SIG-M5 treated with dmso at 0.1 percent for 504 hours (cell line): Measurements from ENCODE around the gene TSPYL4.
"Not testable (repeated sequence)": the region's sequence is repeated elsewhere in the genome, so short reads cannot be mapped to it uniquely, and the experiment has no call there.

ENCODE experiments used
- DNase-seq: peaks from one replicate; lab custom pipeline; 2025; ENCODE audit not compliant: unreplicated experiment; lab: John Stamatoyannopoulos, UW

TSPYL4 gene

DNA sequence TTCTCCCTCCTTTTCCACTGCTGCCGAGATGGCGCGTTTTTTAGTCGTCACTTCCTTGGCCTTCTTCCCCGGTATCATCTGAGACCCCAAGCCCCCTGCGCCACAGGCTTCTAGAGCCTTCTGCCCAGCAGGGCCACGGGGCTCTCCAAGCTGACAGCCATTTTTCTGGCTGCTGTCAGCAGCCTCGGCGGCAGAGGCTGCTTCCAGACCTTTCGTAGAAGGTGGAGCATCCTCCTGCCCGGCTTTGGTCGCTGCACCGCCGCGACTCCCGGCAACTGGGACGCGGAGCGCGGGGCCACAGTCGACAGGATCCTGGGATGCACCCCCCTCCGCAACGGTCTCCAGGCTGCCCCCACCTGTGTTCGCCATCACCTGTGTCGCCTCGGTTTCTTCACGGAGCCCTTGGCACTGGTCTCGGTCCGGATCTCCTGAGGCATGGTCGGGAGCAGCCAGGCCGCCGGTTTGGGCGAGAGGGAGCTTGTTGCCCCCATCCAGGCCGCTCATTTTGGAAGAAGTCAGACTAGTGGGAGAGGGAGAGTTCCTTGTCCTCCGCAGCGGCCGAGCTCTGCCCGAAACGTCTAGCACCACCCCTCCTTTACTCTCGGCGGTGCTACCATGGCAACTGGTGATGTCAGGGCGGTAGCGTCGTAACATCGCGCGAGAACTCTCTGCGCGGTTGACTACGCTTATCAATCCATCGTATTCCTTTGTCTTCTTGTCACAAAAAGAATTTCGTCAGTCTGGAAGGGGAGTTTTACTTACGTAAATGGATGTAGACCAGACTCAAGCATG, at the start of gene TSPYL4:
Gene TSPYL4, minus strand, starts transcription at position 571 of the 792 bp plus-strand sequence. Its CDS starts 67 bp downstream, at position 504.
- DNase-seq = peak; percentile 89

- DNase-seq = no peak
Measured at GRCh38 chr6:116301104-116301503, 47.2 kb upstream of the TSPYL4 start.

DNA sequence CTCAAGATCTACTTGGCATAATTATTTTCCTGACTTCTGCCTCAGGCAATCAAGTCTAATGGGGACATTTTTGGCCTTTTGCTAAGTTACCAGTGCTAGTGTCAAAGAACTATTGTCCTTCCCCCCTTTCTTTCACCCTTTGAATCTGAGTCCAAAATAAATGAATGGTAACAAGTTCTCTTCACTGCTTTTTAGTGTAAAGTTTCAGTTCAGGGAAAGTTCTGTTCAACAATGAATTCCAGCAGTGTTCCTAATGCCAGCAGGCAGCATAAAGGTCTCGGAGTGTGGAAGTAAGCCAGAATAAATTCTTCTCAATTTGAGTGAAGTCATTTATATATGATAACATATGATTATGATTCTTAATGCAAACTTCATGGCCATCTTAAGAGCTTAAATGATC, 46.7 kb upstream of the TSPYL4 start:
- DNase-seq = no peak

DNA sequence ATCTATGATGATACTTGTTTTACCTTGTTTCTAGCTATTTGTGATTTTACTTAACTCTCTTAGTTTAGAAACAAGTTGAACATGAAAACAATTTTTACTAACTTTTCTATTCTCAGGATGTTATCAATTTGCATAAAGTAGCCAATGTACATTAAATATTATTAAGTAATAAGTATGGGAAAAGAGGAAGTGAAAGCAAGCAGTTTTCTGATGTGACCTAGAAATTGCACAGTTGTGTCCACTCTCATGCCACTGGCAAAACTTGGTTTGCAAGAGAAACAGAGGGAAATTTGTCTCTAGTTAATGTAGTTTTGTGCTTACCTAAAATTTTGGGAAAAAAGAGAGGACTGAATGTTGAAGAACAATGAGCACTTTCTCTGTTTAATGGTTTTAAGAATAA, 45.1 kb upstream of the TSPYL4 start:
- no peak for DNase-seq

DNA sequence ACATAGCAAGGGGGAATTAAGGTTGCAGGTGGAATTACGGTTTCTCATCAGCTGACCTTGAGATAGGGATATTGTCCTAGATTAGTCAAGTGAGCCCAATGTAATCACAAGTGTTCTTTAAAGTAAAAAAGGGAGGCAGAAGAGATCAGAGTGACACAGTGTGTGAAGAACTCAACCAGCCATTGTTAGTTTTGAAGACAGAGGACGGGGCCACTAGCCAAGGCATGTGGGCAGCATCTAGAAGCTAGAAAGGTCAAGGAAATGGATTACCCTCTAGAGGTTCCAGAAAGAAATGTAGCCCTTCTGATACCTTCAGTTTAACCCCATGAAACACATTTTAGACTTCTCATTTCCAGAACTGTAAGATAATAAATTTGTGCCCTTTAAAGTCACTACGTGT, 44.4 kb upstream of the TSPYL4 start:
- DNase-seq = no peak

GRCh38 chr6:116292553-116292952, 38.7 kb upstream of the TSPYL4 start:
- DNase-seq = no peak

GRCh38 chr6:116291701-116292396, 38.0 kb upstream of the TSPYL4 start:
- DNase-seq = no peak

GRCh38 chr6:116290799-116291198, 36.9 kb upstream of the TSPYL4 start:
- DNase-seq = no peak

GRCh38 chr6:116289876-116290275, 36.0 kb upstream of the TSPYL4 start:
- DNase-seq = no peak

DNA sequence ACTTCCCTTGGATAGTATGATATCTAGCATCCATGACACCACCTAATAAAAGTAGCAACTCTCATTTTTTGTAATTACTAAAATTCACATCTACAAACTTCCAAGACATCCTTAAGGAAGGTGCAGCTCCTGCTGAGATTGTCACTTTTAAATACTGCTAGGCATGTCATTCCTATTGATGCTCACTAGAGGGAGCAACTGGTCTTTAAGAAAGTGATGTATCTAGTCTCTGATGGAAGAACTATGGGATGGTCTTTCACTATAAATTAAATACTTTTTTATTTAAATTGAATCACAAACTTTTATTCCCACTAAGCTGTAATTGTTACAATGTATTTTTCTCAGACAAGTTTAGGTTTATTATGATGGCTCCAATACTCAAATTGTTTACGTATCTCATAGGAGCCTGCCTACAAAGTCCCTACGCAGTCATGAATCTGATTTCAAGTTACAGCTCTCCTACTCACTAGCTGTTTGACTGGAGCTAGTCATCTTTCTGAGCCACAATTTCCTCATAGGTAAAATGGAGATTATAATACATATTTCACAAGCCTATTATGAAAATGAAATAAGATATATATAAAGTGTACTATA, 33.9 kb upstream of the TSPYL4 start:
- peak; percentile 65 for DNase-seq

DNA sequence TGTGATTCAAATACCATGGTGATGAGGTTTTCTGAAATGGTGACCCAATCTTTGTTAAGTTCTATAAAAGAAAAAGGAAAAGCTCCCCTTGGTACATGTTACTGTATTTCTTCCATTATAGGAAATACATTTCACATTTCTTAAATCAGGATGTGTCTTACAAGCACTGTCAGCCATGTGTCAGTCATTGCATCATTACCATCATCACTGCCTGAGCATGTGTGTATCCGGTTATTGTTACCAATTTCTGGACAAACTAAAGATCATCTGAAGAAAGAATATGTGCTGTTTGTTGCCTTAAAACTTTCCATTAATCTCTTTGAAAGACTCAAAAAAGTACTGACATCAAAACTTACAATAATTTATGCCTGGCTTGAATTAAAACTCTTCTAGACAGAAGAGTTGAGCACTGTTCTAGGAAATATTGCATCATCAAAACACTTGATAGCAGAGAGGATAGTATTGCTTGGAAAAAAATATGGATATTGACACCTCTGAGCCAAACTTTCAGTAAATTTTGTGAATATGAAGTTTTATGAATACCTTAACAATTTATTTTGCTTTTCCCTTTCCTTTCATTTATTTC, 33.0 kb upstream of the TSPYL4 start:
- DNase-seq = no peak

- DNase-seq = not testable (repeated sequence)
Measured at GRCh38 chr6:116284984-116285383, 31.1 kb upstream of the TSPYL4 start.

- DNase-seq = no peak
Measured at GRCh38 chr6:116283191-116283590, 29.3 kb upstream of the TSPYL4 start.

- no peak for DNase-seq
Measured at GRCh38 chr6:116282698-116283097, 28.8 kb upstream of the TSPYL4 start.

GRCh38 chr6:116280933-116281316, 27.1 kb upstream of the TSPYL4 start:
- DNase-seq = no peak

DNA sequence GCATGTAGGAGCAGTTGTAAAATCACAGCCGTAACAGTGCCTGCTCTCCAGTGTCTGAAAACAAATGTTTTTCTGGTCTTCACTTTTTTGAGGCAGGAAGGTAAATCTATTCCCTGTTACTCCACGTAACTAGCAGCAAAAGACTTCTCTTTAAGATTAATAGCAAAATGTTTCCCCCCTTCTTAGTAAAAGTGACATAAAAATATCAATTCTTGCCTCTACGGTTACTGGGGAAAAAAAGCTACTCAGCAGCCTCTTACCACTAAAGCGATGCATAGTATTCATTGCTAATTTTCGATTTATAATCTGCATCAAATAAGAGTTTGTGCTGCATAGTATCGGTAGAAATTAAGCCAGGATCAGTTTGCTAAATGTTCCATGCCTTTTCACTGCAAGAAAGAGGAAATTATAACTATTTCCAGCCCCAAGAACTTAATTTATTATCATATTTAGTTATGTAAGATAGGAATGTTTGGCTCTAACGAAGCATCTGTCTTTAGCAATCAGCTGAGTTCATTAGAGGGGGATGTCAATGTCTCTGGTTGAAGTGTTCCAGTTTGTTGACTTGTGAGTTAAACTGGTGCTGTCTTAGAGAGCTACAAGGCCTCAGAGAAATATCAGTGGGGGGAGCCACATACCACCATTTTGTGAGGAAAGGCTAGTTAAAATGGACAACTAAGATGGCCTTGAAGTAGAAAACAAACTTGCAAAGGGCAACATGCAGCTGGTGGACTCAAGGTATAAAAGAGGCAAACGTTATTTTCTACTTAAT, 26.5 kb upstream of the TSPYL4 start:
- DNase-seq = no peak

- peak; percentile 95 for DNase-seq
Measured at GRCh38 chr6:116279232-116280160, 25.6 kb upstream of the TSPYL4 start, which contains the start of gene TSPYL1. TSS of gene TSPYL1 (minus strand) at chr6:116279930. CDS start at chr6:116279830, 100 bp downstream.

GRCh38 chr6:116278854-116279231, 25.0 kb upstream of the TSPYL4 start:
- DNase-seq = no peak

DNA sequence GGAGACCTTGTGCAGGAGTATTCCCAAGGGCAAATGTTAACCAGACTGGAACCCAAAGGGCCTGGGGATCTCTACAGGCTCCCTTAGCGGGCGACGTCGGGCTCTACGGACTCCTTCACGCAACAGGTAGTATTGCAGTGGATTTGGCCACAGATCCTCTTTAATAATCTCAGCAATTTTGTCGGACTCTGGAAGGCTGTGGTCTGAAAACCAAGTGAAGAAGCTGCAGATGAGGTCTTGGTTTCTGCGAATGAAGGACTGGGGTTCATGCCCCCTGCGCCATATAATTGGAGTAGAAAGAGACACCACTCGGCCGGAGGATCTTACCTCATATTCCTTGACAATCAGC, 24.6 kb upstream of the TSPYL4 start:
- DNase-seq = no peak

- DNase-seq = no peak
Measured at GRCh38 chr6:116277124-116277523, 23.2 kb upstream of the TSPYL4 start.
